Measurements from ENCODE around the gene RCOR1. TPM values are rescaled to one million over a fixed set of nuclear protein-coding genes. Genes with fewer than 3 reads are reported as not detected.

Gene RCOR1
- total and polyA plus RNA-seq, 2 of the 4 experiments (the other 2 are of a cell fraction), result 9.0 to 11.2 TPM

DNA sequence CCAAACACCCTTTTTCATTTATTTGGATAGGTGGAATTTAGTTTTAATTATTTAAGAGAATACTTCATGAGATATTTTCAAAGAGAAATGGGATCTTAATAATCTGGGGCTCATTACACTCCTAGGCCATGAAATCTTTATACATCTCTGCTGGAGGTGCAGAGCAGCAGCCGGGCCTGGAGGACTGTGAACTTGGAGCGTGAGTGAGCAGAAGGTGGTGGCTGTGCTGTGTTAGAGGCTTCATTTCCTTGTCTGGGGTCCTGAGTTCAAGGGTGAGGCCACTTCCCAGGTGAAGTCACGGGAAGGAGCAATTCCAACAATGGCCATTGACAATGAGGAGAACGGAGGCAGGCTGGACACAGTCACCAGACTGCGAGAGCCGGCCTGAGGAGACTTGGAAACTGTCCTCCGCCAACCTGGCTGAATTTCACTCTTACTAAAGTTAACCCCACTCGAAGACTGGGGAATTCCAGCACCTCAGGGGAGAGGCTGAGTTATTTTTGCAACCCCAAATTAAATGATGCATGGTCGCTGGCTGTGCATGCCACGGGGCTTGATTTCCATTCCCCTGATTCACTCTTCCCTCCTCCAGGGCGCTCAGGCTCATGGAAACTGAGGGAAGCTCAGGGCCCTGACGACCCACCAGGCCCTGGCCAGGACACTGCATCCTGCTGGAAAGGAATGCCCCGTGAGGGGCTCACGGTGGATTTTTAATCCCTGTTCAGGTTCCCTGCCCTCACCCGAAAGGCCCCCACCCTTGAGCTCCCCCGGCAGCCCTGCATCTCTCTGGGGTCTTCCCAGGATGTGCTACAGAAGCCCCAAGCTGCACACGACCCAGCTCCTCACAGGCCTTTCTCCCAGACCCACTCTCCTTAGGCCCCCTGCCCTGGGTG lies 162.2 kb downstream of the RCOR1 start:
- ChIA-PET POLR2A (ENCODE audit: unreplicated experiment) (no interaction called here), CTCF (interaction anchor here (0.5 kb wide), 1 partner anchor 188 kb away, joined by 4 read pairs; no protein-coding TSS in a partner anchor)
- Histone ChIP-seq H2AFZ (replicated peaks; ENCODE audit: low read length, poor library complexity) (no peak overlapping the region), H3K4me2 (ENCODE audit: low read depth, low read length) (no peak overlapping the region), H2BK20ac (ENCODE audit: low read depth, low read length) (no peak overlapping the region), H3K27me3 (ENCODE audit: control insufficient read depth, insufficient read depth, low read length) (peaks cover 1% of the 10 kb centered on the region; the same call in 1 of the 2 replicates), H3K56ac (ENCODE audit: extremely low read depth, insufficient read depth, low read length) (no peak overlapping the region), H3K27ac (ENCODE audit: insufficient read depth, low read length) (no peak overlapping the region), H3K79me1 (ENCODE audit: low read depth in 1 of 2, low read length in 2 of 2) (no peaks in the 10 kb centered on the region), H2AK9ac (replicated peaks; ENCODE audit: low read depth, low read length, poor library complexity) (peak overlapping the region; percentile 28), H3K23ac (ENCODE audit: low read depth, low read length) (no peak overlapping the region), H3K9me1 (ENCODE audit: insufficient read depth, low read length) (no peaks in the 10 kb centered on the region; the same call in 1 of the 2 replicates), H2BK120ac (ENCODE audit: low read depth, low read length) (no peak overlapping the region), H3K4ac (ENCODE audit: low read depth, low read length) (no peak overlapping the region), H3K4me3 (ENCODE audit: insufficient read depth, low read depth, low read length) (no peak overlapping the region), H3K14ac (replicated peaks; ENCODE audit: low read depth, low read length) (no peak overlapping the region), H4K5ac (ENCODE audit: low read depth, low read length) (no peak overlapping the region), H2AK5ac (ENCODE audit: low read depth, low read length) (no peak overlapping the region), H3K36me3 (ENCODE audit: control insufficient read depth, insufficient read depth, low read length) (no peaks in the 10 kb centered on the region), H2BK5ac (ENCODE audit: low read depth, low read length, poor library complexity, severe bottlenecking) (no peak overlapping the region), H3K9ac (ENCODE audit: low read depth, low read length) (no peak overlapping the region), H4K8ac (ENCODE audit: low read depth in 2 of 2, low read length in 2 of 2) (no peak overlapping the region), H3K4me1 (ENCODE audit: control insufficient read depth, insufficient read depth, low read length) (no peaks in the 10 kb centered on the region), H2BK15ac (ENCODE audit: low read depth, low read length) (no peak overlapping the region), H4K91ac (ENCODE audit: insufficient read depth, low read depth, low read length) (no peak overlapping the region), H3K18ac (ENCODE audit: low read depth, low read length) (no peak overlapping the region), H4K20me1 (ENCODE audit: insufficient read depth, low read length) (no peaks in the 10 kb centered on the region; the same call in 1 of the 2 replicates), H3K9me3 (ENCODE audit: control insufficient read depth, insufficient read depth, low read length) (no peaks in the 10 kb centered on the region; the same call in 1 of the 2 replicates)
- WGBS, 2 experiments (ENCODE audit: extremely low coverage in 2 of 2, insufficient read length in 1 of 2), result 57% methylated on average over 1 of the region's 17 CpGs; no CpG with 5 or more reads in 1 of the 2 experiments
- no TSS peak for BruUV-seq (replicated peaks)
- in situ Hi-C loops (cut with MboI; ENCODE audit: low sequenced_read_pairs), result no loop called here
- ATAC-seq (ENCODE audit: low read depth), result no peak
- no peak for DNase-seq
- dilution Hi-C loops (cut with HindIII; ENCODE audit: low sequenced_read_pairs, unreplicated experiment), result no loop called here
- intact Hi-C loops (cut with micrococcal nuclease), result no loop called here
- TF ChIP-seq SMC3 (IDR thresholded peaks at IDR 0.05; ENCODE audit: low read depth, low read length), result no peak
